H1 (cell line): ENCODE data around the gene THPO.

Source experiments
- CTCF ChIP-seq, 3 experiments: IDR thresholded peaks; 1 replicate in 2 of 3; 2 replicates in 1 of 3; pipeline versions ENCODE4 v1.5.1 to v1.6.1; 2011; ENCODE audit warnings: low read length in 3 of 3, mild to moderate bottlenecking in 3 of 3, inconsistent platforms in 2 of 3, low read depth in 1 of 3, moderate library complexity in 1 of 3; ENCODE audit not compliant: insufficient read depth in 1 of 3; ENCODE audit errors: control extremely low read depth in 1 of 3
- EZH2 ChIP-seq: fragments of 200-600 bp; sonication (generic); IDR thresholded peaks from 2 replicates; pipeline ENCODE4 v1.7.1; 2012; ENCODE audit warnings: low read depth, mild to moderate bottlenecking, moderate library complexity, low read length, inconsistent platforms; ENCODE audit not compliant: severe bottlenecking
- KDM5A ChIP-seq: fragments of 200-600 bp; IDR thresholded peaks from 2 replicates; pipeline ENCODE4 v1.7.1; 2012; ENCODE audit warnings: mild to moderate bottlenecking, low read length, inconsistent platforms, mixed read lengths
- SIN3A ChIP-seq, 2 experiments: IDR thresholded peaks in 1 of 2; conservative IDR thresholded peaks in 1 of 2; 2 replicates each; pipeline ENCODE4 v1.6.1; 2011 to 2012; ENCODE audit warnings: low read length in 2 of 2, improper control_type of control experiment in 1 of 2, low read depth in 1 of 2, mild to moderate bottlenecking in 1 of 2
- USF2 ChIP-seq: IDR thresholded peaks from 2 replicates; pipeline ENCODE4 v1.6.1; 2011; ENCODE audit warnings: low read length, improper control_type of control experiment
- ZNF274 ChIP-seq: IDR thresholded peaks from 2 replicates; pipeline ENCODE4 v1.7.0; 2012; ENCODE audit warnings: low read length, borderline replicate concordance; ENCODE audit errors: extremely low read depth

- TF ChIP-seq EZH2 (no peak), USF2 (no peak), KDM5A (no peak), SIN3A (conservative IDR thresholded peaks at IDR 0.05 in 1 of 2, IDR thresholded peaks at IDR 0.05 in 1 of 2; ENCODE audit: low read depth in 1 of 2, low read length in 2 of 2) (no peak), CTCF (IDR thresholded peaks at IDR 0.05; ENCODE audit: control extremely low read depth in 1 of 3, insufficient read depth in 1 of 3, low read depth in 1 of 3, low read length in 3 of 3) (no peak), ZNF274 (no peak)
Measured at GRCh38 chr3:184337981-184338380, 40.0 kb downstream of the THPO start.
